ENCODE measurements around the gene ZBTB42.
A peak's percentile ranks its signal among the peaks of the same experiment; 100 is the strongest.
"Not testable (repeated sequence)": the region's sequence is repeated elsewhere in the genome, so short reads cannot be mapped to it uniquely, and the experiment has no call there.

The ZBTB42 gene

GRCh38 chr14:104827177-104828055, 26.5 kb downstream of the ZBTB42 start:
- no peaks in the 10 kb centered on the region for H3K36me3 ChIP-seq (ENCODE audit: control insufficient read depth, insufficient read depth, low read length)
- H3K9ac ChIP-seq (ENCODE audit: low read length): peak overlapping the region; percentile 55
- H3K4me3 ChIP-seq (ENCODE audit: low read length): peak overlapping the region; percentile 8
- peaks cover 13% of the 10 kb centered on the region for H3K27me3 ChIP-seq (ENCODE audit: control insufficient read depth, insufficient read depth, low read length)
- no peaks in the 10 kb centered on the region for H3K9me3 ChIP-seq (ENCODE audit: control insufficient read depth, low read length)
- peaks cover 20% of the 10 kb centered on the region for H3K4me1 ChIP-seq (ENCODE audit: control insufficient read depth, insufficient read depth, low read length)

GRCh38 chr14:104830781-104831180, 29.9 kb downstream of the ZBTB42 start:
- Histone ChIP-seq H3K4me1 (ENCODE audit: control insufficient read depth, insufficient read depth, low read length) (peaks cover 16% of the 10 kb centered on the region), H3K9me3 (ENCODE audit: control insufficient read depth, low read length) (no peaks in the 10 kb centered on the region), H3K36me3 (ENCODE audit: control insufficient read depth, insufficient read depth, low read length) (no peaks in the 10 kb centered on the region), H3K9ac (ENCODE audit: low read length) (no peak overlapping the region), H3K4me3 (ENCODE audit: low read length) (no peak overlapping the region), H3K27me3 (ENCODE audit: control insufficient read depth, insufficient read depth, low read length) (peaks cover 4% of the 10 kb centered on the region)

- H3K9me3 ChIP-seq (ENCODE audit: control insufficient read depth, low read length); H3K27me3 ChIP-seq (ENCODE audit: control insufficient read depth, insufficient read depth, low read length); H3K4me1 ChIP-seq (ENCODE audit: control insufficient read depth, insufficient read depth, low read length); H3K4me3 ChIP-seq (ENCODE audit: low read length); H3K36me3 ChIP-seq (ENCODE audit: control insufficient read depth, insufficient read depth, low read length); H3K9ac ChIP-seq (ENCODE audit: low read length): not testable (repeated sequence)
Measured at GRCh38 chr14:104836171-104836935, 35.5 kb downstream of the ZBTB42 start.

- Histone ChIP-seq H3K4me3 (ENCODE audit: low read length) (no peak overlapping the region), H3K4me1 (ENCODE audit: control insufficient read depth, insufficient read depth, low read length) (peaks cover 10% of the 10 kb centered on the region), H3K9me3 (ENCODE audit: control insufficient read depth, low read length) (no peaks in the 10 kb centered on the region), H3K9ac (ENCODE audit: low read length) (no peak overlapping the region), H3K36me3 (ENCODE audit: control insufficient read depth, insufficient read depth, low read length) (no peaks in the 10 kb centered on the region), H3K27me3 (ENCODE audit: control insufficient read depth, insufficient read depth, low read length) (peaks cover 56% of the 10 kb centered on the region)
Measured at GRCh38 chr14:104841730-104842129, 40.8 kb downstream of the ZBTB42 start.

- Histone ChIP-seq H3K9ac (ENCODE audit: low read length) (no peak overlapping the region), H3K36me3 (ENCODE audit: control insufficient read depth, insufficient read depth, low read length) (no peaks in the 10 kb centered on the region), H3K4me3 (ENCODE audit: low read length) (no peak overlapping the region), H3K9me3 (ENCODE audit: control insufficient read depth, low read length) (no peaks in the 10 kb centered on the region), H3K4me1 (ENCODE audit: control insufficient read depth, insufficient read depth, low read length) (peaks cover 10% of the 10 kb centered on the region), H3K27me3 (ENCODE audit: control insufficient read depth, insufficient read depth, low read length) (peaks cover 56% of the 10 kb centered on the region)
Measured at GRCh38 chr14:104843006-104843405, 42.1 kb downstream of the ZBTB42 start.

- peaks cover 56% of the 10 kb centered on the region for H3K27me3 ChIP-seq (ENCODE audit: control insufficient read depth, insufficient read depth, low read length)
- H3K9me3 ChIP-seq (ENCODE audit: control insufficient read depth, low read length): no peaks in the 10 kb centered on the region
- no peaks in the 10 kb centered on the region for H3K36me3 ChIP-seq (ENCODE audit: control insufficient read depth, insufficient read depth, low read length)
- H3K9ac ChIP-seq (ENCODE audit: low read length): no peak overlapping the region
- peaks cover 10% of the 10 kb centered on the region for H3K4me1 ChIP-seq (ENCODE audit: control insufficient read depth, insufficient read depth, low read length)
- no peak overlapping the region for H3K4me3 ChIP-seq (ENCODE audit: low read length)
Measured at GRCh38 chr14:104843442-104844305, 42.8 kb downstream of the ZBTB42 start.

- peaks cover 57% of the 10 kb centered on the region for H3K27me3 ChIP-seq (ENCODE audit: control insufficient read depth, insufficient read depth, low read length)
- H3K9me3 ChIP-seq (ENCODE audit: control insufficient read depth, low read length): no peaks in the 10 kb centered on the region
- peaks cover 10% of the 10 kb centered on the region for H3K4me1 ChIP-seq (ENCODE audit: control insufficient read depth, insufficient read depth, low read length)
- H3K9ac ChIP-seq (ENCODE audit: low read length): no peak overlapping the region
- H3K36me3 ChIP-seq (ENCODE audit: control insufficient read depth, insufficient read depth, low read length): no peaks in the 10 kb centered on the region
- no peak overlapping the region for H3K4me3 ChIP-seq (ENCODE audit: low read length)
Measured at GRCh38 chr14:104844306-104845032, 43.6 kb downstream of the ZBTB42 start.

- no peaks in the 10 kb centered on the region for H3K36me3 ChIP-seq (ENCODE audit: control insufficient read depth, insufficient read depth, low read length)
- no peak overlapping the region for H3K4me3 ChIP-seq (ENCODE audit: low read length)
- H3K27me3 ChIP-seq (ENCODE audit: control insufficient read depth, insufficient read depth, low read length): peaks cover 59% of the 10 kb centered on the region
- peaks cover 10% of the 10 kb centered on the region for H3K4me1 ChIP-seq (ENCODE audit: control insufficient read depth, insufficient read depth, low read length)
- H3K9ac ChIP-seq (ENCODE audit: low read length): no peak overlapping the region
- H3K9me3 ChIP-seq (ENCODE audit: control insufficient read depth, low read length): no peaks in the 10 kb centered on the region
Measured at GRCh38 chr14:104845033-104845666, 44.2 kb downstream of the ZBTB42 start.

- Histone ChIP-seq H3K4me3 (ENCODE audit: low read length) (no peak overlapping the region), H3K4me1 (ENCODE audit: control insufficient read depth, insufficient read depth, low read length) (peaks cover 10% of the 10 kb centered on the region), H3K36me3 (ENCODE audit: control insufficient read depth, insufficient read depth, low read length) (no peaks in the 10 kb centered on the region), H3K27me3 (ENCODE audit: control insufficient read depth, insufficient read depth, low read length) (peaks cover 59% of the 10 kb centered on the region), H3K9me3 (ENCODE audit: control insufficient read depth, low read length) (no peaks in the 10 kb centered on the region), H3K9ac (ENCODE audit: low read length) (no peak overlapping the region)
Measured at GRCh38 chr14:104845834-104846441, 45.0 kb downstream of the ZBTB42 start.

- peaks cover 25% of the 10 kb centered on the region for H3K27me3 ChIP-seq (ENCODE audit: control insufficient read depth, insufficient read depth, low read length)
- H3K4me1 ChIP-seq (ENCODE audit: control insufficient read depth, insufficient read depth, low read length): no peaks in the 10 kb centered on the region
- H3K4me3 ChIP-seq (ENCODE audit: low read length): no peak overlapping the region
- no peaks in the 10 kb centered on the region for H3K9me3 ChIP-seq (ENCODE audit: control insufficient read depth, low read length)
- H3K9ac ChIP-seq (ENCODE audit: low read length): no peak overlapping the region
- no peaks in the 10 kb centered on the region for H3K36me3 ChIP-seq (ENCODE audit: control insufficient read depth, insufficient read depth, low read length)
Measured at GRCh38 chr14:104852280-104852663, 51.4 kb downstream of the ZBTB42 start.
